H1 (cell line): ENCODE results near the gene HINT3. TPM values are rescaled to one million over a fixed set of nuclear protein-coding genes. Genes with fewer than 3 reads are reported as not detected.

ENCODE experiments used
- CTCF ChIA-PET: fragments of 300-600 bp; sonication (Branson Sonifier 250); formaldehyde crosslinking; loops from one replicate; lab custom pipeline; 2021; ENCODE audit not compliant: partially characterized antibody; lab: Charles Lee
- POLR2A ChIA-PET: fragments of 300-600 bp; sonication (Branson Sonifier 250); formaldehyde crosslinking; loops from one replicate; lab custom pipeline; 2021; ENCODE audit warnings: inconsistent platforms; ENCODE audit not compliant: partially characterized antibody; lab: Charles Lee
- DNase-seq, 2 experiments: peaks; one replicate each; pipeline versions ENCODE4 v3.0.0 to v3.0.0-alpha.2; 2010 to 2022; ENCODE audit warnings: low spot score in 2 of 2, low read depth in 1 of 2, mixed read lengths in 1 of 2
- FAIRE-seq: peaks from 2 replicates; lab custom pipeline; 2011; peaks lifted over from hg19 to GRCh38; lab: Jason Lieb, UNC
- H2AFZ ChIP-seq: 2 replicates; pipeline ENCODE4 v1.8.1; 2012; ENCODE audit warnings: low read length, inconsistent platforms
- H2AK5ac ChIP-seq: 2 replicates; pipeline ENCODE4 v1.6.1; 2013; ENCODE audit warnings: low read depth, low read length
- H2BK120ac ChIP-seq: replicated peaks from 2 replicates; pipeline ENCODE3; 2013; ENCODE audit warnings: low read depth, low read length, inconsistent platforms
- H2BK12ac ChIP-seq: 2 replicates; pipeline ENCODE4 v1.6.1; 2013; ENCODE audit warnings: low read depth, low read length
- H2BK15ac ChIP-seq: 2 replicates; pipeline ENCODE4 v1.6.1; 2013; ENCODE audit warnings: low read length
- H2BK20ac ChIP-seq: 2 replicates; pipeline ENCODE4 v1.6.1; 2013; ENCODE audit warnings: low read length
- H2BK5ac ChIP-seq: 2 replicates; pipeline ENCODE4 v1.6.1; 2013; ENCODE audit warnings: low read depth, low read length
- H3K14ac ChIP-seq: 2 replicates; pipeline ENCODE4 v1.6.1; 2013; ENCODE audit warnings: inconsistent platforms; ENCODE audit not compliant: insufficient read length
- H3K18ac ChIP-seq: 2 replicates; pipeline ENCODE4 v1.6.1; 2013; ENCODE audit warnings: low read length; ENCODE audit errors: extremely low read depth
- H3K23ac ChIP-seq: 2 replicates; pipeline ENCODE4 v1.6.1; 2013; ENCODE audit warnings: inconsistent platforms; ENCODE audit not compliant: insufficient read length
- H3K23me2 ChIP-seq: 2 replicates; pipeline ENCODE4 v1.6.1; 2013; ENCODE audit warnings: low read depth, low read length
- H3K27ac ChIP-seq: 2 replicates; pipeline ENCODE4 v1.6.1; 2011; ENCODE audit warnings: low read depth, low read length, inconsistent platforms
- H3K27me3 ChIP-seq, 4 experiments: replicated peaks in 1 of 4; 1 replicate in 1 of 4; 2 replicates in 3 of 4; pipeline versions ENCODE4 v1.6.1 to v1.8.1; 2011 to 2013; ENCODE audit warnings: low read length in 3 of 4, mild to moderate bottlenecking in 3 of 4, inconsistent platforms in 2 of 4, mixed read lengths in 2 of 4, moderate library complexity in 1 of 4; ENCODE audit not compliant: control insufficient read depth in 3 of 4, insufficient read depth in 3 of 4; ENCODE audit errors: extremely low read depth in 1 of 4
- H3K36me3 ChIP-seq, 4 experiments: 2 replicates each; pipeline versions ENCODE4 v1.6.1 to v1.8.1; 2011 to 2013; ENCODE audit warnings: mild to moderate bottlenecking in 4 of 4, low read length in 3 of 4, moderate library complexity in 2 of 4, control low read depth in 1 of 4, inconsistent platforms in 1 of 4; ENCODE audit not compliant: insufficient read depth in 4 of 4, control insufficient read depth in 2 of 4
- H3K4ac ChIP-seq: replicated peaks from 2 replicates; pipeline ENCODE3; 2013; ENCODE audit warnings: low read length, low read depth, mixed read lengths, inconsistent platforms; ENCODE audit not compliant: insufficient read length
- H3K4me1 ChIP-seq, 4 experiments: replicated peaks in 1 of 4; 1 replicate in 1 of 4; 2 replicates in 3 of 4; pipeline versions ENCODE4 v1.6.1 to v1.8.1; 2011 to 2013; ENCODE audit warnings: low read length in 3 of 4, inconsistent platforms in 2 of 4, mixed read lengths in 1 of 4; ENCODE audit not compliant: insufficient read depth in 4 of 4, control insufficient read depth in 3 of 4
- H3K4me2 ChIP-seq, 2 experiments: 2 replicates each; pipeline versions ENCODE4 v1.6.1 to v1.8.1; 2011 to 2013; ENCODE audit warnings: low read depth in 2 of 2, low read length in 2 of 2, control low read depth in 1 of 2, inconsistent platforms in 1 of 2, mild to moderate bottlenecking in 1 of 2; ENCODE audit not compliant: insufficient read depth in 1 of 2
- H3K4me3 ChIP-seq, 4 experiments: fragments of 200-600, 300-600 bp in 1 of 4; sonication (generic), shearing (Covaris generic), sonication (Bioruptor Twin) in 1 of 4; 2 replicates each; pipeline versions ENCODE4 v1.5.1 to v1.8.1; 2011 to 2016; ENCODE audit warnings: low read length in 4 of 4, low read depth in 3 of 4, control low read depth in 2 of 4, inconsistent platforms in 2 of 4, mild to moderate bottlenecking in 2 of 4, mixed read lengths in 1 of 4, moderate library complexity in 1 of 4; ENCODE audit not compliant: insufficient read depth in 2 of 4; ENCODE audit errors: extremely low read depth in 1 of 4
- H3K56ac ChIP-seq: replicated peaks from 2 replicates; pipeline ENCODE3; 2013; ENCODE audit warnings: low read depth, mild to moderate bottlenecking, mixed read lengths, low read length, inconsistent platforms; ENCODE audit not compliant: insufficient read length
- H3K79me1 ChIP-seq: 2 replicates; pipeline ENCODE4 v1.6.1; 2013; ENCODE audit warnings: low read depth, low read length, control low read depth
- H3K79me2 ChIP-seq, 2 experiments: 2 replicates each; pipeline versions ENCODE4 v1.6.1 to v1.8.1; 2012 to 2013; ENCODE audit warnings: low read length in 2 of 2, mild to moderate bottlenecking in 2 of 2, inconsistent platforms in 1 of 2; ENCODE audit not compliant: insufficient read depth in 2 of 2, control insufficient read depth in 1 of 2
- H3K9ac ChIP-seq, 4 experiments: replicated peaks in 1 of 4; 1 replicate in 1 of 4; 2 replicates in 3 of 4; pipeline versions ENCODE4 v1.6.1 to v1.8.1; 2011 to 2013; ENCODE audit warnings: low read depth in 3 of 4, low read length in 3 of 4, control low read depth in 2 of 4, mild to moderate bottlenecking in 2 of 4, moderate library complexity in 2 of 4, inconsistent platforms in 1 of 4; ENCODE audit errors: extremely low read depth in 1 of 4
- H3K9me3 ChIP-seq, 2 experiments: 2 replicates each; pipeline versions ENCODE4 v1.6.1 to v1.8.1; 2012 to 2013; ENCODE audit warnings: mild to moderate bottlenecking in 2 of 2, moderate library complexity in 2 of 2, control low read depth in 1 of 2, inconsistent platforms in 1 of 2, low read depth in 1 of 2, low read length in 1 of 2, mixed read lengths in 1 of 2; ENCODE audit not compliant: insufficient read depth in 2 of 2
- H4K20me1 ChIP-seq, 2 experiments: replicated peaks in 1 of 2; 2 replicates each; pipeline versions ENCODE3 to v1.8.1; 2011 to 2013; ENCODE audit warnings: inconsistent platforms in 2 of 2, low read length in 2 of 2, mild to moderate bottlenecking in 1 of 2; ENCODE audit not compliant: insufficient read depth in 2 of 2, control insufficient read depth in 1 of 2
- H4K5ac ChIP-seq: 2 replicates; pipeline ENCODE4 v1.6.1; 2013; ENCODE audit warnings: low read length, low read depth, mixed read lengths, inconsistent platforms; ENCODE audit not compliant: insufficient read length
- H4K8ac ChIP-seq: 2 replicates; pipeline ENCODE4 v1.8.0; 2013; ENCODE audit warnings: mild to moderate bottlenecking, moderate library complexity, low read length, inconsistent platforms; ENCODE audit not compliant: insufficient read depth; ENCODE audit errors: extremely low read depth
- H4K91ac ChIP-seq: replicated peaks from 2 replicates; pipeline ENCODE3; 2013; ENCODE audit warnings: low read length, mixed read lengths, inconsistent platforms; ENCODE audit not compliant: insufficient read length
- CREB1 ChIP-seq: IDR thresholded peaks from 2 replicates; pipeline ENCODE4 v1.6.1; 2012; ENCODE audit warnings: inconsistent platforms
- WGBS, 2 experiments: shearing (Covaris generic) in 1 of 2; methylation state at CpG; one replicate each; pipeline versions ENCODE4 v1.1.6 to v1.1.7; 2013 to 2015; ENCODE audit warnings: low lambda C conversion rate in 2 of 2, mixed read lengths in 2 of 2, inconsistent platforms in 1 of 2, low coverage in 1 of 2, missing lambda C conversion rate in 1 of 2; ENCODE audit not compliant: insufficient replicate concordance in 2 of 2, insufficient coverage in 1 of 2, insufficient read length in 1 of 2; ENCODE audit errors: extremely low coverage in 1 of 2, missing lambda C conversion rate in 1 of 2; 5-methylcytosine and 5-hydroxymethylcytosine counted together
- polyA plus RNA-seq, 7 experiments: library from polyadenylated mRNA; depleted of rRNA in 3 of 7; stranded (reverse) in 5 of 7; unstranded in 2 of 7; fragments of >200 nt in 5 of 7; fragments of 200-250 nt in 2 of 7; gene quantifications; 1 replicate in 5 of 7; 2 replicates in 1 of 7; 4 replicates in 1 of 7; pipeline versions ENCODE4 v1.2.1 to v1.2.3, GENCODE V29; 2011 to 2013; ENCODE audit warnings: missing spikeins in 2 of 7, mixed read lengths in 2 of 7
- total RNA-seq: library from RNA; stranded (reverse); fragmentation: NEBNext Ultra II Directional; extraction: Animal tissue kit (Norgen Biotek cat#: 25700); gene quantifications from 2 replicates; pipeline ENCODE4 v1.2.1, GENCODE V29; 2021

Gene HINT3
- total and polyA plus RNA-seq, 2 of the 8 experiments (the other 6 are each of a cell fraction or from before 2014, with no cell fraction given), result 1.2 to 7.8 TPM

DNA sequence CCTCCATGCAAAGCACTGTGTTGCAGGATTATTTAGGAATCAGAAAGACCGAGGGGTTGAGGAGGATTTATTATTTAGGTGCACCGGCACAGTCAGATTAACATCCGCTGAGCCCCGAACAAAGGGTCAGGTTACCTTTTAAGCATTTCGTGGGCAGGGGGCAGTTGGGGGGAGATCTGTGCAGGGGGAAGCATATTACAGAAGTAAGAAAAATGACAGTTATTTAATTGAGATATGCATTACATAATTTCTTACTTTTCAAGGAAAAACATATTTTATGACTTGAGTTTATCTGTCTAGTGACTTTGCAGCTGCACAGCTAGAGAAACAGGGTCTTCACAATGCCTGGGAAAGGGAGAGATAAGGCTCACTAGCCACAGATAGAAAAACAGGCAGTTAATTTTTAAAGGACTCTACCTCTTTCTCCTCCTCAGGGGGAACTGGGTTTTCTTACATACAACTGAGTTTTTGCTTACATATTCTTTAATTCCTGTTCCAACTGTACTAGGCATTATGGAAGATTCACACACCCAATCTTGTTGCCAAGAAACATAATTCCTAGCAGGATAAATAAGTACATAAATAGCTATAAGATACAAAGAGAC, 1.7 kb upstream of the HINT3 start:
- H3K79me1 ChIP-seq, result no peaks in the 10 kb centered on the region
- no peak overlapping the region for H2BK12ac ChIP-seq
- H3K23me2 ChIP-seq, result no peaks in the 10 kb centered on the region; the same call in 1 of the 2 replicates
- H3K36me3 ChIP-seq, result no peaks in the 10 kb centered on the region
- H3K4me3 ChIP-seq, result no peak overlapping the region
- H3K9me3 ChIP-seq, result no peaks in the 10 kb centered on the region
- no peak overlapping the region for H4K5ac ChIP-seq
- no peak overlapping the region for H3K4me2 ChIP-seq
- no peak overlapping the region for H4K8ac ChIP-seq
- H2BK15ac ChIP-seq, result no peak overlapping the region
- H3K9ac ChIP-seq, result no peak overlapping the region
- no peak overlapping the region for H3K18ac ChIP-seq
- no peak for FAIRE-seq
- no peak overlapping the region for H3K27ac ChIP-seq
- no peak overlapping the region for H2BK20ac ChIP-seq
- no peaks in the 10 kb centered on the region for H4K20me1 ChIP-seq
- no peak for DNase-seq
- no peak overlapping the region for H4K91ac ChIP-seq
- no peak overlapping the region for H2AK5ac ChIP-seq
- H3K23ac ChIP-seq, result no peak overlapping the region
- peaks cover 0 to 11% of the 10 kb centered on the region in 2 experiments; a peak in 1 of 4 replicates for H3K79me2 ChIP-seq
- H2BK5ac ChIP-seq, result no peak overlapping the region
- no peak overlapping the region for H2BK120ac ChIP-seq
- no peak overlapping the region for H2AFZ ChIP-seq
- no peaks in the 10 kb centered on the region for H3K27me3 ChIP-seq
- H3K56ac ChIP-seq, result no peak overlapping the region
- peaks cover 0 to 9% (median 5%) of the 10 kb centered on the region in 4 experiments; a peak in 4 of 7 replicates for H3K4me1 ChIP-seq
- H3K14ac ChIP-seq, result no peak overlapping the region
- WGBS, 2 experiments, result 87% methylated on average over 5 of the region's 5 CpGs; no CpG with 5 or more reads in 1 of the 2 experiments
- ChIA-PET POLR2A (no interaction called here), CTCF (interaction anchor here (1.0 to 7.3 kb wide), 23 partner anchors 9 to 645 kb away, joined by 3 to 77 read pairs (median 7); partner anchors contain the start of gene NCOA7)
- H3K4ac ChIP-seq, result no peak overlapping the region
- TF ChIP-seq CREB1, result no peak
